Motor neuron (in vitro differentiated cells): ENCODE data around the gene HEMK1. TPM values are rescaled to one million over a fixed set of nuclear protein-coding genes. Genes with fewer than 3 reads are reported as not detected.

Experiments
- ATAC-seq, 8 experiments: fragments of 200-7000 bp; cut with Tn5 transposase; replicated peaks in 6 of 8; 2 replicates each; pipeline ENCODE4 v1.8.0; 2021; ENCODE audit warnings: mild to moderate bottlenecking in 8 of 8, moderate library complexity in 8 of 8
- H3K27ac ChIP-seq, 2 donors: fragments of 250-450 bp; sonication (Bioruptor Pico); 2 replicates each; pipeline ENCODE4 v1.9.0; 2021; ENCODE audit warnings: antibody characterized with exemption in 2 of 2, mild to moderate bottlenecking in 2 of 2, moderate library complexity in 1 of 2
- H3K4me1 ChIP-seq, 2 donors: fragments of 250-450 bp; sonication (Bioruptor Pico); replicated peaks in 1 of 2; 2 replicates each; pipeline ENCODE4 v1.6.1; 2021; ENCODE audit warnings: antibody characterized with exemption in 2 of 2, mild to moderate bottlenecking in 2 of 2, moderate library complexity in 1 of 2
- H3K4me3 ChIP-seq, 5 donors: fragments of 250-450 bp; sonication (Bioruptor Pico); 2 replicates each; pipeline ENCODE4 v1.9.0; 2021; ENCODE audit warnings: antibody characterized with exemption in 5 of 5, mild to moderate bottlenecking in 5 of 5, moderate library complexity in 4 of 5
- WGBS, 10 experiments: fragments of 450-650 bp; shearing (Covaris generic); methylation state at CpG; one replicate each; pipeline ENCODE4 v1.0.0; 2022; 5-methylcytosine and 5-hydroxymethylcytosine counted together
- in situ Hi-C, 9 experiments: fragments of 400-800 bp; cut with MboI; loops; one replicate each; pipeline ENCODE4 v1.15.0; 2021; ENCODE audit warnings: low sequenced_read_pairs in 9 of 9, low pct_unique_long_range_greater_than_20kb in 2 of 9; ENCODE audit not compliant: unreplicated experiment in 9 of 9
- total RNA-seq, 8 experiments: library from RNA; unstranded; fragments of 300-600 nt; gene quantifications; 2 replicates each; pipeline versions ENCODE4 v1.2.3 to v1.2.4, GENCODE V29; 2022

The HEMK1 gene
- total RNA-seq, 8 experiments from 2014 or later, result 9.5 to 25.5 (median 15.6) TPM

DNA sequence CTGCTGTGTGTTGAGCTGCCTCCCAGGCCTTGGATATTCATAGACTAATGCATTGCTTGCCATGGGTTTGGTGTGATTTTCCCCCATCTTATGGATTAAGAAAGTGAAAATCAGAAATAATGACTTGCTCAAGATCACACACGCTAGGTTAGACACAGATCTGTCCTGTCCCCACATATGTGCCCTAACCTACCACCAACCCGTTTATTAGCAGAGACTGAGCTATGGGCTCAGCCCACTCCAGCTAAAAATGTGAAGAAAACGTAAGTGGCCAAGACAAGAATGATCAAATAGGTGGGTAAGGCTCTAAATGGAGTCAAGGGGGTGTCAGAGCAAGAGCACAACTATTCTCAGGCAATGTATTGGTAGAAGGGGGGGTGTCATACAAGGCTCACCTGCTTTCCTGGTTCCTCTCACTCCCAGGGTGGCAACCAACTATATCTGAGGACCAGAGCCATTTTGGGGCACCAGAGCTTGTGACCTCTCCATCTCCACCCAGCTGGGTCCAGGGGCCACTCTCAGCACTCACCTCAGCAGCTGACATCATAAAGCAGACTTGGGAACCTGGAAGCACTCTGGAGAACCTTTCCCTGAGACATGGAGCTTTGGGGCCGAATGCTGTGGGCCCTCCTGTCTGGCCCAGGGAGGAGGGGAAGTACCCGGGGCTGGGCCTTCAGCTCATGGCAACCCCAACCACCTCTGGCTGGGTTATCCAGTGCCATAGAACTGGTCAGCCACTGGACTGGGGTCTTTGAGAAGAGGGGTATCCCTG lies 1.4 kb downstream of the HEMK1 start:
- WGBS, 10 experiments, result 34 to 88% (median 75%) methylated on average over 1 to 5 of the region's 5 CpGs; no CpG with 5 or more reads in 1 of the 10 experiments
- Histone ChIP-seq H3K4me1 (peaks cover 12 to 14% of the 10 kb centered on the region in 2 donors), H3K4me3 (peak overlapping the region; percentile 58 to 81 (median 68)), H3K27ac (no peak overlapping the region)
- in situ Hi-C loops, result loop anchor here in 1 of 9 experiments (5.0 kb wide), 1 partner anchor 42 kb away; the partner anchor contains the start of gene CISH
- no peak for ATAC-seq

DNA sequence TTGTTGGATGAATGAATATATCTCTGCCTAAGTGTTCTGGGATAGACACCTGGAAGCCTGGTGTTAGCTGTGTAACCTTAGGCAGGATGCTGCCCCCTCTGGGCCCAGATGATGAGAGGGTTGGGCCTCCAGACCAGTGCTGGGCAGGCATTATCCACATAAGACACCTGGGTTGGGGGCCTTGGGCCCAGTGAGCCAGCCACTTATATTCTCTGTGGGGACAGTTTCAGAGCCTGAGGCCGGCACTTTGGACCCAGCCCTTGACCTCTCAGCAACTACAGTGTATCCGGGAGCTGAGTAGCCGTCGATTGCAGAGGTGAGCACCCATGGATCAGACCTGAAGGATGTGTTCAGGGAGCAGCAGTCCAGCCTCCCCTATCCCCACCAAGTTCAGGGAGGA lies 2.2 kb downstream of the HEMK1 start:
- Histone ChIP-seq H3K4me1 (peaks cover 12 to 14% of the 10 kb centered on the region in 2 donors), H3K27ac (no peak overlapping the region), H3K4me3 (no peak overlapping the region)
- in situ Hi-C loops, result loop anchor here in 1 of 9 experiments (5.0 kb wide), 1 partner anchor 41 kb away; the partner anchor contains the start of gene CISH
- WGBS, 10 experiments, result 67 to 100% (median 100%) methylated on average over 1 of the region's 4 CpGs; no CpG with 5 or more reads in 7 of the 10 experiments
- ATAC-seq, result no peak

DNA sequence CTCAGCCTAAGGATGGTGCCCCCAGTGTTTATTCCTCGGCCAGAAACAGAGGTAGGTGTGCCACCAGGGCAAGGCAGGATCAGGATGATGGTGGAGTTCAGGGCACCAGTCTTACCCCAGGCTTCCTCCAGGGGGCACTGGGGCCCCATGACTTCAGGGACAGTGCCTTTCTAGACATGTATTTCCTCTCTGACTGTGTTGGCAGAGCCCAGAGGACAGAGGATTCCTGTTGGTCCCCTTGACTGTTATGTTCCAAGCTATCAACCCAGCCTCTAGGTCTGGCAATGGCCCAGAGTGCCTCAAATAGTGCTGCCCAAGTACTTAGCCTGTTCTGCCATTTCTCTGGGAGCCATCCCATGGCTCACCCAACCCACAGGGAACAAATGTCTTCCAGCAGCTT lies 2.8 kb downstream of the HEMK1 start:
- Histone ChIP-seq H3K4me1 (peaks cover 9 to 14% of the 10 kb centered on the region in 2 donors), H3K27ac (no peak overlapping the region), H3K4me3 (no peak overlapping the region)
- in situ Hi-C loops, result loop anchor here in 1 of 9 experiments (5.0 kb wide), 1 partner anchor 40 kb away; the partner anchor contains the start of gene CISH
- no CpG with 5 or more reads among the region's 1 CpG for WGBS, 10 experiments
- ATAC-seq, result peak in 4 of 8 experiments; percentile 3 to 19 (median 6)

DNA sequence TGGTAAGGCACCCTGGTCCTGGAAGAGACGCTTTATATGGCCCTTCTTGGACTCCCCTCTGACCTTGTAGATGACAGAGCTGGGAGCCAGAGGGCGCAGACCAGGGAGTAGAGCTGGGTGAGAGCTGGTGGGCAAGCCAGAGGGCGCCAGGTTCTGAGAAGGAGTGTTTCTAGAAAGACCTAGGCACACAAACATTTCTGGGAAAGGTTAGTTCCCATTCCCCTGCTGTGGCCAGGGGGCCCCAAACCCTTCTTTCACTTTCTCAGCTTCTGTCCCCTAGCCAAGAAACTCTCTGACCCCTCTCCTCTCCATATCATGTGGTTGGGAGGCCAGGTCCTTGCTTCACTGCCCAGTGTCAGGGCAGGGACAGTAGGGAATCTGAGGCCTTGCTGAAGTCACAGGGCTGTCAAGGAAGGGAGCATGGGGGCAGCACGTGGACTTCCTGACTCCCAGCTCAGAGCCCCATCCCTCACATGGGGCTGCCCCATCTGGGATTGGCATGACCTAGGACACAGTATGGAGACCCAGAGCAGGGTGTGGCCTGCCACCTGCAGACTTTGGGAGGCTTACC lies 3.6 kb downstream of the HEMK1 start:
- in situ Hi-C loops, result loop anchor here in 1 of 9 experiments (5.0 kb wide), 1 partner anchor 39 kb away; the partner anchor contains the start of gene CISH
- WGBS, 10 experiments, result 79 to 100% (median 85%) methylated on average over 1 to 3 of the region's 4 CpGs; no CpG with 5 or more reads in 4 of the 10 experiments
- Histone ChIP-seq H3K4me1 (peaks cover 7 to 13% of the 10 kb centered on the region in 2 donors), H3K27ac (no peak overlapping the region), H3K4me3 (no peak overlapping the region)
- ATAC-seq, result no peak

DNA sequence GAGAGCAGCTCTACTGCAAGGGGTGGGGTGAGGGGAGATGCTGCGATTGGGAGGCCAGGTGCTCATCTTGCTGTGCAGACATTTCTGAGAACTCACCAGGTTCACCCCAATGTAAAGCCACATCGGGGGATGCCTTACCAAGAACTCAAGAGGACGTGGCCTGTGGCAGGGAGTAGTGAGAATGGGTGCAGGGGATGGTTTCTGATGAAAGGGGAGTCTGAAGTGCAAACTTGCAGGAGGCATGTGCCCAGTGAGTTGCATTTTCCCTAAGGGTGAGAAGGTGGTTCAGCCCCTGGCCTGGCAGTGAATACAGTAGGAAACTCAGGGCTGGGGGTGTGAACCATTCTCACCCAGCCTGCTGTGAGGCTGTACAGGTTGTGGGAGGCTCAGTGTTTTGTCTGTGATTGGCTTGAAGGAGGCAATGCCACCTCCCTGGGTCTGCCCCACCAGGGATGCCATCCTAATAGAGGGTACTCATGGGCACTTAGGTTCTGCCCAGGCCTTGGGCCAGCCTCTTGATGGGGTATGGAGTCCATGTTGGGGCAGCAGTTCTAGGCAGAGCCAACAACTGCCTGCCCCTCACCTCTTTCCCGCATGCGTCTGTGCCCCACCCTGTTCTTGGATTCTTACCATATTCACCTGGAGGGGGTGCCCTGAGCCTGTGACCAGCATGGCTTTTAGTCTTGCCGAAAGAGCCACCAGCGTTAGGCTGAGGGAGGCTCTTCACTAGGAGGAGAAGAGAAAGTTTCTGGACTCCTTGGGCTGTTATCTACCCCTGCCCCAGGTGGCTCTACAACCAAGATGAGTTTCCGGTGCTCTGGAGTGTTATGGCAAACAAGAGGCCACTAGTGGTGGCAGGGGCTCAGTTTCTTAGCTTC lies 4.5 kb downstream of the HEMK1 start:
- no peak overlapping the region for H3K27ac ChIP-seq
- in situ Hi-C loops, result loop anchor here in 1 of 9 experiments (5.0 kb wide), 1 partner anchor 38 kb away; the partner anchor contains the start of gene CISH
- WGBS, 10 experiments, result 76 to 100% methylated on average over 1 to 4 of the region's 8 CpGs; no CpG with 5 or more reads in 8 of the 10 experiments
- no peak for ATAC-seq
- H3K4me3 ChIP-seq, result no peak overlapping the region
- H3K4me1 ChIP-seq, result peaks cover 3 to 7% of the 10 kb centered on the region in 2 donors

DNA sequence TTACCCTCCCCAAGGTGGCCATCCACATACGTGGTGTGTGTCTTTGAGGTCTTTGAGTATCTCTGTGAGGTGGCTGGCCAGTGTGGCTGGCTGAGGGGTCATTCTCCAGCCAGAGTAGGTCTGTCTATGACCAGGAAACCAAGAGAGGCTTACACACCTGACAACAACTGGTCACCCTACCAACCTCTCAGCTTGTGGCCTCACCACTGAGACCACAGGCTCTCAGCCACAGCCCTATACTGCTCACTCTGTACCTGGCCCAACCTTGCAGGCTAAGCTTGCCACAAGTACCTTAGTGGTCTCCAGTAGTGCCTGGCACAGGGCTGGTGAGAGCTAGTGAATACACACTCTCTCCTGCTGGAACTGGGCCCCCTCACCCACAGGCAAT lies 5.1 kb downstream of the HEMK1 start:
- ATAC-seq, result no peak
- Histone ChIP-seq H3K4me1 (peaks cover 3 to 7% of the 10 kb centered on the region in 2 donors), H3K27ac (no peak overlapping the region), H3K4me3 (no peak overlapping the region)
- WGBS, 10 experiments, result no CpG with 5 or more reads among the region's 1 CpG
- in situ Hi-C loops, result loop anchor here in 1 of 9 experiments (5.0 kb wide), 1 partner anchor 38 kb away; the partner anchor contains the start of gene CISH

DNA sequence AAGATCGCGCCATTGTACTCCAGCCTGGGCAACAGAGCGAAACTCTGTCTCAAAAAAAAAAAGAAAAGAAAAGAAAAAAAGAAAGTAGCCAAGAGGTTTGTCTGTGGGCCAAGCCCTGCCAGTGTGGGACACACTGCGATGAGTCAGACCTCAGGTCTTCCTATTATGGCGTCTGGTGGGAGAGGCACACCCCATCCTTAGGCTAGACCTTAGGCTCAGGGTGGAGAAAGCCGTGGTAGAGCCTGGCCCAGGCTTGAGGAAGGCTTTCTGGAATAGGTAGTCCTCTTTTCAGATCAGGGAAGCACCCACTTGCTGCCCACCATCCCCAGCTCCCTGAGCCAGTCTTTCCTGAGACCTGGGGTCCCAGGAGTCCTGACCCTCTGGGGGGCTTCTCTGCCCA lies 6.0 kb downstream of the HEMK1 start:
- ATAC-seq, result peak in 3 of 8 experiments; percentile 32 to 88 (median 80)
- in situ Hi-C loops, result no loop called here

DNA sequence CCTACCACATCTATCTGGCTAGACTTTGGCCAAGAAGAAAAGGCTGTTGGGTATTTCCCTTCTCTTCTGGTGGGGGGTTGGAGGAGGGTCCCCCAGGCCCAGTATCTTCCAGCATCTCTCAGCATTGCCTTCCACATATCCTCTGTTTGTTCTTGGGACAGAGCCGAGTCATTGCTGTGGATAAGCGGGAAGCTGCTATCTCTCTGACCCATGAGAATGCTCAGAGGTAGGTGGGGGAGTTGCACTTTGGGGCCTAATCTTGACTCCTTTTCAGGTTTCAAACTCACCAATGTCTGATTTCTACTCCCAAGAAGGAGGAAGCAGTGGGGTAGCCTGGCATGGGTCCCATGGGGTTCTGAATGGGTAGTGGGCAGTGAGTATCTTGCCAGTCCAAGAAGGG lies 8.0 kb downstream of the HEMK1 start:
- no peak for ATAC-seq
- in situ Hi-C loops, result no loop called here
- H3K4me1 ChIP-seq, result no peaks in the 10 kb centered on the region
- WGBS, 10 experiments, result 100% methylated on average over 1 to 2 of the region's 2 CpGs; no CpG with 5 or more reads in 8 of the 10 experiments
- no peak overlapping the region for H3K27ac ChIP-seq
- H3K4me3 ChIP-seq, result no peak overlapping the region

More for the DNA sequence above, 6.0 kb downstream of the HEMK1 start:
- Histone ChIP-seq H3K4me1 (peaks cover 2 to 3% of the 10 kb centered on the region in 2 donors), H3K4me3 (no peak overlapping the region), H3K27ac (no peak overlapping the region)
- WGBS, 10 experiments, result 73 to 100% (median 91%) methylated on average over 3 to 5 of the region's 6 CpGs; no CpG with 5 or more reads in 5 of the 10 experiments

DNA sequence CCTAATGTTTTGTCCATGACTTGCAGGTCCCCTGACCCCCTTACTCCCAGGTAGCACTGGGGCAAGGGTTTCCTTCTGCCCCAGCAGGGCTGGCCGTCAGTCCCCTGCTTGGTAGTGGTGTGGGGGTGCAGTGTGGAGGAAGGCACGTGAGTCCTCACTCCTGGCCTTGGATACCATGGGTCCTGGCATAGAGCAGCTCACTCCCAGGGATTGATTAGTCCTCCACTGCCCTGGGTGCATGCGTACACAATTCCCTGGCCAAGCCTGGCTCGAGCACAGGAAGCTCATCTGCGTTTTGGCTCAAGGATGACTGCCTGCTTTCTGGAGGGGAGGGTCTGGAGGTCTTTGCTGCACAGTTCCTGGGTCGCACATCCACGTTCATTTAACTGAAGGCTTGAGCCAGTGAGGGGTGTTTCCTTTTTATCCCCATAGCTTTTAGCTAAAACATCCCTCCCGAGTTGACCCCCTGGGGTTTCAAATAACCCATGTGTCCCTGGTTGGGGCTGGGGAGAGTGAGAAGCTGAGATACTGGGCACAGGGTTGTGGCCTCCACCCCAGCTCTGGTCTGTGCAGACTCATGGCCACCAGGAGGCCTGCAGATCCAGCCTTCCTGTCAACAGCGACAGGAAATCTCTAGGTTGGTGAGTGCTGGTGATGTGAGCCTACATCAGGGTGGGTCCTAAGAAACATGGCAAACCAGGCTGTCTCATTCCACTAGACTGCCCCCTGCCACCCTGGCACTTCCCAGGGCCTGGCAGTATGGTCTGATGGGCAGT lies 11.5 kb downstream of the HEMK1 start:
- 40 to 100% (median 82%) methylated on average over 1 to 4 of the region's 9 CpGs; no CpG with 5 or more reads in 5 of the 10 experiments for WGBS, 10 experiments

DNA sequence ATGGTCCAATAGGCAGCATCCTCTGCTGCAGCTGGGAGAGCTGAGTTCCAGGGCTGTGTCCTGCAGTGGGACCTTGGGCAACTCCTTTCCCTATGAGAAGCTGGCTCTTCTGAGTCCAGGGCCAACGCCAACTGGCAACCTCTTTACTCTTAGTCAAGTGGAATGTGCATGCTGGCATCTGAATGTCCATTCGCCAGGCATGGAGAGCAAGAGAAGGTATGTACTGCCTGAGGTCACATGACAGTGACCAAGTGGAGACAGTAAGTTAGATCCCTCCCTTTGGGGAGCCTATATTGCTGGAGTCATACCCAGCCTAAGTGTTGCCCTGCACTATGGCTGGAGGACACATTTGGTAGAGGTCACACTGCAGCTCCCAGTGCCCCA lies 12.1 kb downstream of the HEMK1 start:
- WGBS, 10 experiments, result 100% methylated on average over 1 of the region's 2 CpGs; no CpG with 5 or more reads in 8 of the 10 experiments
- ATAC-seq, result no peak

More for the DNA sequence above, 11.5 kb downstream of the HEMK1 start:
- ATAC-seq, result no peak
- Histone ChIP-seq H3K4me1 (no peaks in the 10 kb centered on the region), H3K4me3 (no peak overlapping the region), H3K27ac (no peak overlapping the region)
- in situ Hi-C loops, result no loop called here

DNA sequence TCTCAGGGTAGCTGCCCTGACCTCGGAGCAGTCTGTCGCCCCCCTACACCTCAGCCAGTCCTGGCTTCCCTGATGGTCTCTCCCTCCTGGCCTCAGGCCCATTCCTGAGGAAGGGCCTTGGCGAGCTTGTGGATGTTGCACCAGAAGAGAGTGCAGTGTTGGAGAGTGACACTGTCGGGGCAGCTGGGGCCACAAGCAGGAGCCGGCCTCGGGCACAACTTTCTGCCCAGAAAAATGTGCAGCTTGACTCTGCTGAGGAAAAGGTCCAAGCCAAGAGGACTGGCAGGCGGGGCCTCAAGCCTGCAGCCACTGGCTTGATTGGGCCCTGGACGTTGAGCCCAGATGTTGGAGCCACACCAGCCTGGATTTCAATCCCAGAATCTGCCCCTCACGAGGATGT lies 12.8 kb downstream of the HEMK1 start:
- H3K4me3 ChIP-seq, result no peak overlapping the region
- H3K4me1 ChIP-seq, result no peaks in the 10 kb centered on the region
- no peak overlapping the region for H3K27ac ChIP-seq
- WGBS, 10 experiments, result 81 to 100% (median 89%) methylated on average over 2 to 4 of the region's 9 CpGs; no CpG with 5 or more reads in 6 of the 10 experiments
- no peak for ATAC-seq
- in situ Hi-C loops, result no loop called here

More for the DNA sequence above, 12.1 kb downstream of the HEMK1 start:
- Histone ChIP-seq H3K4me1 (no peaks in the 10 kb centered on the region), H3K4me3 (no peak overlapping the region), H3K27ac (no peak overlapping the region)
- in situ Hi-C loops, result no loop called here

DNA sequence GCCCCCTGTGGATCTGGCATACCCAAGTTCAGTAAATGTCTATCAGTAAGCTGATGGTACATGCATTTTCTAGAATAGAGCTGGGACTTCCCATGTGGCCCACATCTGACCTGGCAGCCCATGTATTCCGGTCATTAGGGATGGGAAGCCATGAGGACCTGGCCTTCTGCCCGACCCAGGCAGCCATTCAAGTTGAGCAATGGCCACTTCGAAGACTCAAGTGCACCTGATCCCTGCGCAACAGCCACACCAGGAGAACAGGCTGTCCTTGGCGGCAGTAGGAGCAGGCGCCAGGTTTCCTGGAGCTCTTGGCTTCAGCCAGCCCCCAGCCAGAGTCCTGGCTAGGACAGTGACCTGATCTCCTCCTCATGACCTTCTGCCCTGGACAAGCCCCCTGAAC lies 14.6 kb downstream of the HEMK1 start:
- no peak overlapping the region for H3K27ac ChIP-seq
- no peak overlapping the region for H3K4me3 ChIP-seq

More for the DNA sequence above, 14.6 kb downstream of the HEMK1 start:
- in situ Hi-C loops, result no loop called here
- H3K4me1 ChIP-seq, result peaks cover 0 to 4% of the 10 kb centered on the region in 2 donors
- WGBS, 10 experiments, result 64 to 100% (median 93%) methylated on average over 1 to 3 of the region's 6 CpGs; no CpG with 5 or more reads in 5 of the 10 experiments
- no peak for ATAC-seq
